Transverse colon (tissue), 4 donors: ENCODE data around the gene TMEM91. TPM values are rescaled to one million over a fixed set of nuclear protein-coding genes. Genes with fewer than 3 reads are reported as not detected.

Experiments
- DNase-seq: peaks from one replicate; pipeline ENCODE4 v3.0.0-alpha.2; 2019
- H3K27ac ChIP-seq, 4 donors: fragments of 200-600 bp; sonication (generic); 2 replicates each; pipeline ENCODE4 v1.5.1; 2016 to 2018; ENCODE audit warnings: inconsistent platforms in 4 of 4
- H3K27me3 ChIP-seq: fragments of 200-600 bp; sonication (generic); 2 replicates; pipeline ENCODE4 v1.5.1; 2017; ENCODE audit warnings: inconsistent platforms
- H3K36me3 ChIP-seq, 4 donors: fragments of 200-600 bp; sonication (generic); 2 replicates each; pipeline ENCODE4 v1.5.1; 2017 to 2019; ENCODE audit warnings: inconsistent platforms in 4 of 4
- H3K4me1 ChIP-seq, 4 donors: fragments of 200-600 bp; sonication (generic); 2 replicates each; pipeline ENCODE4 v1.5.1; 2017 to 2020; ENCODE audit warnings: inconsistent platforms in 4 of 4
- H3K4me3 ChIP-seq, 4 donors: fragments of 200-600 bp; sonication (generic); 1 replicate in 1 of 4; 2 replicates in 3 of 4; pipeline versions ENCODE4 v1.5.1 to v1.6.1; 2017 to 2019; ENCODE audit warnings: inconsistent platforms in 4 of 4
- H3K9me3 ChIP-seq, 2 donors: fragments of 200-600 bp; sonication (generic); 2 replicates each; pipeline ENCODE4 v1.5.1; 2017 to 2019; ENCODE audit warnings: inconsistent platforms in 2 of 2
- EP300 ChIP-seq: sonication (generic); formaldehyde crosslinking; IDR thresholded peaks from one replicate; pipeline ENCODE4 v1.6.1; 2017; ENCODE audit warnings: antibody characterized with exemption, low read depth
- POLR2A ChIP-seq: fragments of 450-650 bp; IDR thresholded peaks from one replicate; pipeline ENCODE4 v1.6.1; 2016; ENCODE audit warnings: antibody characterized with exemption, mild to moderate bottlenecking, moderate library complexity
- POLR2AphosphoS5 ChIP-seq, 3 donors: sonication (generic); formaldehyde crosslinking; IDR thresholded peaks; one replicate each; pipeline ENCODE4 v1.6.1; 2016; ENCODE audit warnings: antibody characterized with exemption in 3 of 3
- WGBS, 2 donors: methylation state at CpG; one replicate each; pipeline ENCODE4 v1.1.5; 2018; ENCODE audit warnings: low coverage in 1 of 2; 5-methylcytosine and 5-hydroxymethylcytosine counted together
- in situ Hi-C, 4 donors: fragments of 200-750 bp; cut with MboI; loops; one replicate each; pipeline versions ENCODE4 v1.15.0 to v1.15.1; 2017; ENCODE audit warnings: low sequenced_read_pairs in 3 of 4, low pct_ligation_motif_present in 1 of 4, low pct_unique_long_range_greater_than_20kb in 1 of 4
- intact Hi-C: fragments of 100-400 bp; cut with DNase I; formaldehyde crosslinking; loops from one replicate; pipeline ENCODE4 v1.15.1; 2023; ENCODE audit warnings: low total_unique reads
- total RNA-seq, 4 donors: library from RNA; depleted of rRNA; stranded (reverse); fragments of >200 nt; gene quantifications; one replicate each; pipeline ENCODE4 v1.1.0, GENCODE V29; 2016
- TF ChIP-seq, protein P1 (sequence below), 5 experiments: fragments of 200-600 bp in 3 of 5; fragments of 450-650 bp in 2 of 5; sonication (generic) in 3 of 5; IDR thresholded peaks; 1 replicate in 2 of 5; 2 replicates in 3 of 5; pipeline ENCODE4 v1.5.1; 2016 to 2017; ENCODE audit warnings: antibody characterized with exemption in 5 of 5, inconsistent platforms in 3 of 5, mild to moderate bottlenecking in 2 of 5, moderate library complexity in 1 of 5

The TMEM91 gene
- total RNA-seq, 4 donors from 2014 or later: 4.8 to 11.4 (median 9.4) TPM; not detected in 1

DNA sequence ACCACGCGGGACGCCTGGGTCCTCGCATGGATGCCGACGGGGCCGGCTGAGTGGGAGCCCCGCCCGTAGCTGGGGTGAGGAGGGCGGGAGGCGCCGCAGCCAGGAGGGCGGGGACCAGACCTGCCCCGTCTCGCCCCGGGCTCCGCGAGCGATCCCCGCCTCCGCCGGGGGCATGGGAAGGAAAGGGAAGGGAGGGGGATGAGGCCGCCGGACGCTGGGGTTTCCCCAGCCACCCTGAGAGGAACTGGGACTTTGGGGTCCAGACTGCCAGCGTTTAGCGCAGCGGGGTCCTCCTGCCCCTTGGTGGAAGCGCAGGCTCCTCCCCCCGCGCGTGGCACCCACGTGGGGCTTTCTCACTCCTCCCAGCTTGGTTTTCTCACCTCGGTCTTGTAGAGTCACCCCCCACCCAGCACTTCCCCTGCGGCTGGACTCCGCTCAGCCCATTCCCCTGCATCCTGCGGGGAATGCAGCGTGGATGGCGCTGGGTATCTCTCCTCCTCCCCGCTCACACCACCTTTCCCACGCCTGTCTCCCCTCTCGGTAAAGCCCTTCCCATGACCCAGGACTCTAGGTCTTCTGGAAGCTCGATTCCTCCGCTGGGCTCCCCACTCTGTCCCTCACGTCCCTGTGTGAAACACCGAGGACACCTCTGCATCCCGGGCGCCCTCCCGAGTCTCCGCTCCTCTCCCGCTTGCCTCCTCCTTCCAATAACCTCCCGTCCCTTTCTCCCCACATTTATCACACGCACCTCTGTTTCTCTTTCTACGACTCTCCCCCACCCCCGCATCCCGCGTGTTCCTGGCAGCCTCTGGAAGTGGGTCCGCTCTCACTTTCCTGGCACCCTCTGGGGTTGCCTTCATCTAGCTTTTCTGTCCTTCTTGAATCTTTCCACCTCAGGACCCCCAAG, 24.7 kb upstream of the TMEM91 start:
- WGBS, 2 donors: 0% methylated on average over 14 to 56 of the region's 58 CpGs
- Histone ChIP-seq H3K36me3 (no peaks in the 10 kb centered on the region), H3K4me1 (peaks cover 5 to 49% (median 34%) of the 10 kb centered on the region in 4 donors), H3K27me3 (peaks cover 44% of the 10 kb centered on the region), H3K27ac (peak overlapping the region; percentile 87 to 90 (median 88)), H3K4me3 (peak overlapping the region; percentile 67 to 75 (median 71)), H3K9me3 (no peaks in the 10 kb centered on the region)
- intact Hi-C loops (no loop called here), in situ Hi-C loops (no loop called here)
- TF ChIP-seq POLR2AphosphoS5 (IDR thresholded peaks at IDR 0.05) (peak in 2 of 3 donors; percentile 35 to 67), EP300 (no peak), POLR2A (peak; percentile 49)
- peak; percentile 79 for DNase-seq

DNA sequence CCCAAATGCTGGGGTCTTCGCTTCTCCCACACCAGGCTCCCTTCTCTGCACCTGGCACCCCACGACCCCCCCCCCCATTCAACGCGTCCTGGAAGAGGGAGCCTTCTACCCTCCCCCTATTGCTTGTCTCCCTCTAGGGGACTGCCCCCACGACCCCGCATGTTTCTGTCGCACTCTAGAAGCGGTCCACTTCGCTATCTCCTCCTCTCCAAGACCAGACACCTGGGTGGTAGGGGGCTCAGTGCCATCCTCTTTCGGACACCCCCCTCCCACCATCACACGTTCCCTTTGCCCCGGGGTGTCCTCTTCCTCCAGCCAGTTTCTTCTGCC, 24.1 kb upstream of the TMEM91 start:
- intact Hi-C loops: no loop called here
- no peaks in the 10 kb centered on the region for H3K36me3 ChIP-seq
- H3K9me3 ChIP-seq: no peaks in the 10 kb centered on the region
- H3K4me3 ChIP-seq: peak overlapping the region; percentile 67 to 75 (median 71)
- in situ Hi-C loops: no loop called here
- no peak for DNase-seq
- H3K4me1 ChIP-seq: peaks cover 5 to 49% (median 34%) of the 10 kb centered on the region in 4 donors
- H3K27ac ChIP-seq: peak overlapping the region; percentile 87 to 90 (median 88)
- peaks cover 44% of the 10 kb centered on the region for H3K27me3 ChIP-seq
- 0 to 3% methylated on average over 1 to 12 of the region's 12 CpGs for WGBS, 2 donors
- no peak for TF ChIP-seq POLR2A
- no peak for TF ChIP-seq POLR2AphosphoS5 (IDR thresholded peaks at IDR 0.05)
- no peak for TF ChIP-seq EP300

DNA sequence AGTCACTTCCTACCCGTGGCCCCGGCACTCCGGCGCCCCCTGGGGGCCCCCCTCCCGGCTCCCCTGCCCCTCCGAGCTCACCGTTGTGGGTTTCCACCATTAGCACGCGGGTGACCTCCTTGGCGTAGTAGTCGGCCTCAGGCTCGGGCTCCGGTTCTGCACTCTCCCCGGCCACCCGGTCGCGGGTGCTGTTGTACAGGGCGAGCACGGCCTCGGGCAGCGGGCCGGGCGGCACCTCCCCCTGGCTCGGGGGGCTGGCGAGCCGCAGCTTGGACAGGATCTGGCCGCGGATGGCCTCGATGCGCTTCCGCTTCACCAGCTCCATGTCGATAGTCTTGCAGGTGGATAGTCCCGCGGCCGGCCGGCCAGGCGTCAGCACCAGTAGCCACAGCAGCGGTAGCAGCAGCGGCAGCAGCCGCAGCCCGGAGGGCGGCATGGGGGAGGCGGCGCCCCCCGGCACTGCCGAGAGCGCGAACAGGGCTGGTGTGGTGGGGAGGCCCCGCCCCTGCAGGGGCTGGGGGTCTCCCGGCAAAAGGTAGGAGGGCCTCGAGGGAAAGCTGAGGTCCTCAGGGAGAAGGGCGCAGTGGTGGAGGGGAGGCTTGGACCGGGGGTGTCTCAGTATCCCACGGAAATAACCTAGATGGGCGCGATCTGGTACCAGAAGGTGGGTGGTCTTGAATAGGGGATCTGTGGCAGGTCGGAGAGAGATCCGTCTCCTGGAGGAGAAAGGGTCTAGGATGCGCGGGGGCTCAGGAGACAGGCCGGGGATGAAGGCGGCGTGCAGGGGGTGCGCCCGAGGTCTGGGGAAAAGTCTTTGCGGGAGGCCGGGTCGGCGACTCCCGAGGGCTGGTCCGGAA, 23.5 kb upstream of the TMEM91 start:
- TF ChIP-seq, protein P1, sequence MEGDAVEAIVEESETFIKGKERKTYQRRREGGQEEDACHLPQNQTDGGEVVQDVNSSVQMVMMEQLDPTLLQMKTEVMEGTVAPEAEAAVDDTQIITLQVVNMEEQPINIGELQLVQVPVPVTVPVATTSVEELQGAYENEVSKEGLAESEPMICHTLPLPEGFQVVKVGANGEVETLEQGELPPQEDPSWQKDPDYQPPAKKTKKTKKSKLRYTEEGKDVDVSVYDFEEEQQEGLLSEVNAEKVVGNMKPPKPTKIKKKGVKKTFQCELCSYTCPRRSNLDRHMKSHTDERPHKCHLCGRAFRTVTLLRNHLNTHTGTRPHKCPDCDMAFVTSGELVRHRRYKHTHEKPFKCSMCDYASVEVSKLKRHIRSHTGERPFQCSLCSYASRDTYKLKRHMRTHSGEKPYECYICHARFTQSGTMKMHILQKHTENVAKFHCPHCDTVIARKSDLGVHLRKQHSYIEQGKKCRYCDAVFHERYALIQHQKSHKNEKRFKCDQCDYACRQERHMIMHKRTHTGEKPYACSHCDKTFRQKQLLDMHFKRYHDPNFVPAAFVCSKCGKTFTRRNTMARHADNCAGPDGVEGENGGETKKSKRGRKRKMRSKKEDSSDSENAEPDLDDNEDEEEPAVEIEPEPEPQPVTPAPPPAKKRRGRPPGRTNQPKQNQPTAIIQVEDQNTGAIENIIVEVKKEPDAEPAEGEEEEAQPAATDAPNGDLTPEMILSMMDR (IDR thresholded peaks at IDR 0.05): peak in 4 of 5 experiments; percentile 10 to 40 (median 34)
- no peak for TF ChIP-seq EP300
- TF ChIP-seq POLR2AphosphoS5 (IDR thresholded peaks at IDR 0.05): peak in 1 of 3 donors; percentile 15
- TF ChIP-seq POLR2A: no peak
- H3K27me3 ChIP-seq: peaks cover 44% of the 10 kb centered on the region
- in situ Hi-C loops: no loop called here
- H3K9me3 ChIP-seq: no peaks in the 10 kb centered on the region
- H3K4me1 ChIP-seq: peaks cover 5 to 49% (median 34%) of the 10 kb centered on the region in 4 donors
- WGBS, 2 donors: 0 to 4% methylated on average over 5 to 71 of the region's 71 CpGs
- DNase-seq: peak; percentile 78
- H3K27ac ChIP-seq: peak overlapping the region; percentile 87 to 90 (median 88)
- intact Hi-C loops: no loop called here
- peak overlapping the region; percentile 67 to 75 (median 71) for H3K4me3 ChIP-seq
- no peaks in the 10 kb centered on the region for H3K36me3 ChIP-seq

DNA sequence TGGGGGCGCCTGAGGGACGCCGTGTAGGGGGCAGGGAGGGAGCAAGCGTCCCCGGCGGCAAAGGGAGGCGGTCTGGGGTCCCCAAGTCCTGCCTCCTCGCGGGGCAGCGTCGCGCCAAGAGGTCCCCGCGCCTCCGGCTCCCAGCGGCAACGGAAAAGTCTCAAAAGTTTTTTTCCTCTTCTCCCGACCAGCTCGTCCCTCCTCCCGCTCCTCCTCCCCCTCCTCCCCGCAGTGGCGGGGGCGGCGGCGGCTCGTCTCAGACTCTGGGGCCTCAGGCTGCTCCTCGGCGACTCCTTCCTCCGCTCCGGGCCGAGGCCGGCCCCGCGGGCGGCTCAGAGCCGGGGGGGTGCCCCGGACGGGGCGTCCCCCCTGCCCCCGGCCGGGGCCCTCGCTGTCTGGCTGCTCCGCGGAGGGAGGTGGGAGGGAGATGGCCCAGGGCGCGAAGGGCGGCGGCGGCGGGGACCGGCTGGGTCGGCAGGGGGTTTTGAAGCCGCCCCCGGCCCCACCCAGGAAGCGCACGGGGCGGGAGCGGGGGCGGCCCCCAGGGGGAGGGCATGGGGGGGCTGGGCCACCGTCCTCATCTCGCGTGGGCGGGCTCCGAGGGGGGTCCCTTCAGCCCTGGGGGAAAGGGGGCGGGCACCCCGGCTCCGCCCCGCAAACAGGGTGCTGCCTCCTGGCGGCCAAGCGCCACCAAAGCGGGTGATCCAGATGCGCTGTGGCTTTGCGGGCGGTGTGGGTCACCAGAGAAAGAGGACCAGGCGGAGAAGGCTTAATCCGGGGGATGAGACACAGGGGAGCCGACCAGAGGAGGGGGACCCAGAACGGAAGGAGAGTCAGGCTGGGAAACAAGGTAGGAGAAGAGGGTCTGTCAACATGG, 22.6 kb upstream of the TMEM91 start, which contains the start of gene TGFB1:
Gene TGFB1 (minus strand): TSS at position 457 of the 877 bp plus-strand sequence. CDS start 878 bp downstream, outside the sequence.
- H3K4me3 ChIP-seq: peak within 1 kb of the TSS; percentile 67 to 75 (median 71)
- no peaks in the 10 kb centered on the region for H3K36me3 ChIP-seq
- H3K4me1 ChIP-seq: peaks cover 5 to 49% (median 34%) of the 10 kb centered on the region in 4 donors
- in situ Hi-C loops (no loop called here), intact Hi-C loops (no loop called here)
- peak; percentile 90 for DNase-seq
- peak within 1 kb of the TSS; percentile 87 to 90 (median 88) for H3K27ac ChIP-seq
- WGBS, 2 donors: 1% methylated on average over 63 of the region's 78 CpGs; no CpG with 5 or more reads in 1 of the 2 donors
- TF ChIP-seq POLR2A (no peak), EP300 (no peak), POLR2AphosphoS5 (IDR thresholded peaks at IDR 0.05) (peak; percentile 13 to 76 (median 71))
- TF ChIP-seq, protein P1 (IDR thresholded peaks at IDR 0.05): peak; percentile 84 to 92 (median 84)
- H3K9me3 ChIP-seq: no peaks in the 10 kb centered on the region
- H3K27me3 ChIP-seq: peaks cover 44% of the 10 kb centered on the region
